Natural killer cell treated with Interleukin-12 subunit alpha and Interleukin-12 subunit beta and Interleukin-15 and Interleukin-18, amount 100 ng/mL, for 72 hours (primary cell): ENCODE measurements around the gene AGFG2. TPM values are rescaled to one million over a fixed set of nuclear protein-coding genes. Genes with fewer than 3 reads are reported as not detected.

Experiments used
- ATAC-seq, 2 donors: fragments of 150-1000 bp; cut with Tn5 transposase in 1 of 2; sonication (Bioruptor Pico), chemical (Tn5 transposase) in 1 of 2; 2 replicates each; pipeline ENCODE4 v1.10.0; 2021
- DNase-seq: peaks from one replicate; pipeline ENCODE4 v3.0.0; 2022; ENCODE audit warnings: low spot score
- H3K27ac Mint-ChIP-seq, 2 donors: 1 replicate in 1 of 2; 2 replicates in 1 of 2; pipeline ENCODE4 v1.8.0; 2022; ENCODE audit warnings: mixed read lengths in 2 of 2, mild to moderate bottlenecking in 1 of 2, moderate library complexity in 1 of 2
- H3K27me3 Mint-ChIP-seq, 2 donors: 1 replicate in 1 of 2; 2 replicates in 1 of 2; pipeline ENCODE4 v1.8.0; 2022; ENCODE audit warnings: mixed read lengths in 2 of 2
- H3K36me3 Mint-ChIP-seq: one replicate; pipeline ENCODE4 v1.8.0; 2022; ENCODE audit warnings: mixed read lengths
- H3K4me1 Mint-ChIP-seq, 2 donors: 1 replicate in 1 of 2; 2 replicates in 1 of 2; pipeline ENCODE4 v1.8.0; 2022; ENCODE audit warnings: low read depth in 2 of 2, mixed read lengths in 2 of 2, mild to moderate bottlenecking in 1 of 2
- H3K4me3 Mint-ChIP-seq: one replicate; pipeline ENCODE4 v1.8.0; 2022; ENCODE audit warnings: mixed read lengths
- H3K9me3 Mint-ChIP-seq: 2 replicates; pipeline ENCODE4 v1.8.0; 2022; ENCODE audit warnings: mixed read lengths
- total RNA-seq, 2 donors: library from RNA; stranded (reverse); gene quantifications; one replicate each; pipeline ENCODE4 v1.2.3, GENCODE V29; 2022

The AGFG2 gene
- total RNA-seq, 2 donors from 2014 or later, result 45.2 to 49.4 TPM

DNA sequence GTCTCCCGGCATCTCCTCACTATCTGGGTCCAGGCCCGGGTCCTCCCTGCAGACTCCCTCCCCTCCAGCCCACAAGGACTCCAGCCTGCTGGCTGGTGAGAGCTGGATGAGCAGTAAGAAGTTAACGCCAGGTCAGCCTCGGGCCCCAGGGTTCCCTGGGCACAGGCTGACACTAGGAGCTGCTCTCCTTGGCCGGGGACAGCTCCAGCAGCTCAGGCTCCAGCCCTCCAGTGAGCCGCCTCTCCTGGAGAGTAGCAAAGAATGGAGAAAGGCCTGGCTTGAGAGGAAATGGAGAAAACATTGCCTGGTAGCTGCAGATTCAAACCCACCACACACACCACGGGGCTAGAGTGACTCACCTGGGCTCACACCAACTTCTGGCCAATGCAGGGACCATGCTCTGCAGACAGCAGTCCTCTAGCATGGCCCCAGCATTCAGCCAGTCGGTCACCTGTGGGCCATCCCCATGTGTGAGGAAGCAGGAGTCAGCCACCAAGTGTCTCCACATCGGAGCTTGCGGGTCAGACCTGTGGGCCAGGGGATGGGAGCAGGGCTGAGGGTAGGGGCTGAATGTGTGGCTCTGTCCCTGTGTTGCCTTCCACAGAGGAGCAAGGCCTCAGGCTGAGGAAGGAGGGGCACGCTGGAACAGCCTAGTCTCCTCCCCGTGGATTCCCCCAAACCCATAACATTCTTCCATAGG, 28.2 kb downstream of the AGFG2 start:
- ATAC-seq (peak in 1 of 2 donors; percentile 3), DNase-seq (peak; percentile 28)
- Mint-ChIP-seq H3K4me3 (no peak overlapping the region), H3K36me3 (no peaks in the 10 kb centered on the region), H3K9me3 (no peaks in the 10 kb centered on the region), H3K27ac (no peak overlapping the region), H3K27me3 (no peaks in the 10 kb centered on the region), H3K4me1 (peaks cover 16 to 17% of the 10 kb centered on the region in 2 donors)

DNA sequence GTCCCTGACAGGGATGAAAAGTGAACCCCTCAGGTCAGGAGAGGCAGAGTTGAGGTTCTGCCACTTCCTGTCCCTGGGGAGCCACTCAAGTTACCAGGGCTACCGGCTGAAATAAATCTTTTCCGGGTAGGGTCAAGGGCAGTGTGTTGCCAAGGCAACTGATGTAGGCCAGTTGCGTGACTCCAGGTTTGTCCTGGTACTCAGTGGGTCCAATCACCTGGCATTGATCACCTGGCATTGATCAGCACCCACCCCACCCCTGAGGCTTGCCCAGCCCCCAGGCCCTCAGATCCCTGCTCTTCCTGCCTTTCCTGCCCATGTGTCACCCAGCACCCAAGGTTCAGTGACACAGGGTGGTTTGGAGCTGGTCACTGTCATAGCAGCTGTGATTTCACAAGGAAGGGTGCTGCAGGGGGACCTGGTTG, 28.8 kb downstream of the AGFG2 start:
- no peaks in the 10 kb centered on the region for H3K27me3 Mint-ChIP-seq
- no peak overlapping the region for H3K4me3 Mint-ChIP-seq
- DNase-seq (peak; percentile 50), ATAC-seq (no peak)
- no peak overlapping the region for H3K27ac Mint-ChIP-seq
- peaks cover 16 to 17% of the 10 kb centered on the region in 2 donors for H3K4me1 Mint-ChIP-seq
- H3K36me3 Mint-ChIP-seq, result no peaks in the 10 kb centered on the region
- H3K9me3 Mint-ChIP-seq, result no peaks in the 10 kb centered on the region

DNA sequence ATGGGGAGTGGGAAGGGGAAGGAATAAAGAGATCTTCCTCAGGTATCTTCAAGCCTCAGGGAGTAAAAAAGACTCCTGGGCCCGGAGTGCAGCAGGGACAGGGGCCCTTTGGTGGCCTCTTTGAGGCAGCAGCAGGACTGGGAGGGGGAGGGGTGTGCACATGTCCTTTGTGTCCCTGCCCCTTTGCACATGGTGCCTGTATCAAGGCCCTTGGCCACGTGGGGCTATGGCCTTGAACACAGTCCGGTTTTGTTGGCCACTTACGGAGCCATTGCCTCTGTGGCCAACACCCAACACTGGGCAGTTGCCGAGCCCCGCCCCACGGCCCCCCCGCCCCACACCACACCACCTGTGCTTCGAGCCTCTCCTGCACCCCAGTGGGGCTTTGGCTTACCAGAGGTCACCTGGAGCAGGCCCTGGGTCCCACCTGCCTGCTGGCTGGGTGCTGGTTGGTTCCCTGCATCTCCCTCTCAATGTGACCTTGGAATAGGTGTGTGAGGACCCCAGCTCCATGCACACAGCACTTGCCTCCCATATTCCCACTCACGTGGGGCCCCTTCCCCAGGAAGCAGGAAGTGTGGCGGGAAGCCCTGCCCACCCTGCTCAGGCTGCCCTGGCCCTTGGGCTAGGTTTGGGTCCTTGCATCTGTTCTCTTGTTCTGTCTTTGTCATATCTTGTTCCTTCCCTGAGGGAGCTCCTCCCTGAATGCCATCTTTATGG, 29.3 kb downstream of the AGFG2 start:
- Mint-ChIP-seq H3K36me3 (no peaks in the 10 kb centered on the region), H3K4me1 (peaks cover 16 to 17% of the 10 kb centered on the region in 2 donors), H3K27ac (peak overlapping the region; percentile 36 to 56), H3K27me3 (no peaks in the 10 kb centered on the region), H3K9me3 (no peaks in the 10 kb centered on the region), H3K4me3 (no peak overlapping the region)
- ATAC-seq, result no peak
- DNase-seq, result peak; percentile 53

DNA sequence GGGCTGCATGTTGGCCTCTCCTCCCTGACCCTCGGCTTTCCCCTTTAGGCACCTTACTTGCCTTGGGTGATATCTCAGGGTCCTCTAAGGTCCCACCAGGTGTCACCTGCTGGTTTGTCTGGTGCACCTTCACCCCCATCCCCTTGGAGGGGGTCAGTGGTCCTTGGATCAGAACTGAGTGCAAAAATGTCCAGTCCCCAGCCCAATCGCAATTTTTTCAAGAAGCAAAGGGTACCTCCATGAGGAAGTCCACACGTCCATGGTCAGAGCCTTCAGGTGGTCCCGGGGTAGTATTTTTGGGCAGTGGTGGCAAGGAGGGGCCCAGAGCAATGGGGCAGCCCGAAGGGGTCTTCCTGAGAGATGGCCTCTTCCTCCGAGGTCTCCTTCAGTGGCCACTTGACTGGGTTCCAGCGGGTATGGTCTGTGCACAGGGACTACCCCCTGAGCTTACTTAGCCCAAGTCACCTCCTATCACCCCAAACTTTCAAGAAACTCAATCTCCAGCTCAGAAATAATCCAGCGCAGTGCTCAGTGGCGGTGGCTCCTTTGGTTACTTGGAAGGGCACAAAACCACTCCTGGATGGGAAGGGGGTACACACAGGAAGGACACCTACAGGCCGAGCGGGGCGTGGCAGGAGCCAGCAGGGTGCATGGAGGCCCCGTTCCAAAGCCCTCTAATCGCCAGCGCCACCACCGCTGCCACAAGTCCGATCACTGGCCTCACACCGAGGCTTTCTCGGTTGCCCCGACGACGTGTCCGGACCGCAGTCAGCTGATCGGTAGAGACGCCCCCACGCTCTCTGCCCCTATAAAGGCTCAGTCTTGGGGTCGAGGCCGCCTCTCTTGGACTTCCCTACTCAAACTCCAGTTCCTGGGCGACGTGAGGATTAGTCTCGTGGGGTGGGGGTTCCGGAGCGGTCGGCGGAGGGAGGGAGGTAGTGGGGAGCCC, 30.2 kb downstream of the AGFG2 start:
- Mint-ChIP-seq H3K4me1 (peaks cover 11 to 12% of the 10 kb centered on the region in 2 donors), H3K4me3 (peak overlapping the region; percentile 22), H3K9me3 (no peaks in the 10 kb centered on the region), H3K27me3 (no peaks in the 10 kb centered on the region), H3K36me3 (no peaks in the 10 kb centered on the region), H3K27ac (peak overlapping the region; percentile 36 to 56)
- ATAC-seq (peak; percentile 34 to 52), DNase-seq (peak; percentile 71)

DNA sequence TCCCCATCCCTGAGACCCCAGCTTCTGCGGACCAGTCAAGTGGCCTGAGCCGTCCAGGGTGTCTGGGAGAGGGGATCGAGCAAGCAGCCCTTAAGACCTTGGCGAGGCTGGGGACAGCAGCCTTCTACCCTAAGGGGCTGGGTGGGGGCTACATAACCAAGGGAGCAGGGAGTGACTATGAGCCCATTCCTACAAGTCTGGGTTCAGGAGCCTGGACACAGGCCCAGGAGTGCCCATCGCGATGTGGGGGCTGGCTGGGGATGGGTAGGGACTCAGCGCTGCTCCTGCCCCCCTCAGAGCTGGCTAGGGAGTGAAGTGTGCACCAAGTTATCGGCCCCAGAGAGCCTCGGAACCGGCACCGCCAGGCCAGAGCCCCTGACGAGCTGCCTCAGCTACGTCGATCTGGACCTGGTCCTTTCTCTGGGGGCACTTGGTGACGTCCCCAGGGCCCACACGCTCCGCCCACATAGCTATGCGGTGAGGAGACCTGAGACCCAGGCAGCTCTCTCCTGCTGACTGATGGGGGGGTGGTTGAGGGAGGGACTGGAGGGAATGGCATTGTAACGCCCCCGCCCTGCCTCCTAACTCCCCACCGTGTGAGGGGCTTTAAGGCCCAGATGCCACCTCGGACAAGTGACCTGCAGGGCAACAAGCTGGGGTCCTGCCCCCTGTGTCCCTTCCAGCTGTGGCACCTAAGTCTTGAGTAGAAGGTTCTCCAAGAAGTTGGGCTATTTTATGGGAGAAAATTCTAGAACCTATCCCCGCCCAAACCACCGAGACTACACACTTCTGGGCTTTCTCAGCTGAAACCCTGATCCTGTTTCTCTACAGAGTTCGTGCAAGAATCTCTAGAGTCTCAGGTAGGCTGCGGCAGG, 32.2 kb downstream of the AGFG2 start:
- peaks cover 11 to 12% of the 10 kb centered on the region in 2 donors for H3K4me1 Mint-ChIP-seq
- ATAC-seq (no peak), DNase-seq (peak; percentile 59)
- no peak overlapping the region for H3K27ac Mint-ChIP-seq
- H3K36me3 Mint-ChIP-seq, result no peaks in the 10 kb centered on the region
- H3K9me3 Mint-ChIP-seq, result no peaks in the 10 kb centered on the region
- H3K4me3 Mint-ChIP-seq, result no peak overlapping the region
- H3K27me3 Mint-ChIP-seq, result no peaks in the 10 kb centered on the region

DNA sequence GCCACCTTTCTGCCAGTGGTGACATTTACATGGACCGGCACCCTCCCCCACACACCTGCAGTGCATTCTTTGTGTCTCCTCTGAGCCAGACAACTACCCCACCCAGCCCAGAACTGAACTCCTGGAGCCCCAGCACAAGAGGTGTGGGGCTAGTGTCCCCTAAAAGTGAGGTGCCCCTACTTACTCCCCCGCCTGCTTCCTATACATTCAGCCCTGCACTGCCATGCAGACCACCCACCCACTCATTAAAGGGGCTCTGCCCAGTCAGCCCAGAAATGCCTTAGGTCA, 32.8 kb downstream of the AGFG2 start:
- Mint-ChIP-seq H3K27ac (no peak overlapping the region), H3K4me3 (no peak overlapping the region), H3K4me1 (peaks cover 11 to 12% of the 10 kb centered on the region in 2 donors)

DNA sequence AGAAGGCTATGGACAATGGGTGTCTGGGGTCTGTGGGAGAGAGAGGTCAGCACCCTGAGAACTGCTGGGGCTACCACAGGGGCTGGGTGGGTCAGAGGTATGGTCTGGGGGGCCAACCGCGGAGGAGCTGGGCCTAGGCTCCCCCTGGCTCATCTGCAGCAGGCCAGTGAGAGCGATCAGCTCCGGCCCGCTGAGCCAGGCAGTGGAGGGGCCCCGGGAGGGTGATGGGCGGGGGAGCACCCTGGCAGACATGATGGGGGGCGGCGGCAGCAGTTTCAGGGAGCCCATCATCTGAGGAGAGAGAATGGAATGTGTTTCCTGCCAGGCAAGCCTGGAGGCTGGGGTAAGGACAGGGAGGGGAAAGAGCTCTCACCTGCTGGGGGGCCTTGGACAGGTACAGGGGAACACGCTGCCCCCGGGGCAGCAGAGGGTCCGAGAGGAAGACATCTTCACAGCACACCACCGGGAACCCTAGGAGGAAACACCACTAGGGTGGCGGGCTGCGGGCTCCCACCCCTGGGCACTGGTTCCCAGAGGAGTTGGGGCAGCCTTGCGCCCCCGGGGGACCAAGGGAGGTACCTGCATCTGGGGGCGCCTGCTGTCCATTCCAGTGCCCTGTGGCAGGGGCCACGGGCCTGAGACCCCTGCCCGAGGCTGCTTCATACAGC, 33.4 kb downstream of the AGFG2 start:
- ATAC-seq, result no peak
- H3K4me3 Mint-ChIP-seq, result no peak overlapping the region

More for the DNA sequence above, 32.8 kb downstream of the AGFG2 start:
- ATAC-seq (no peak), DNase-seq (no peak)
- Mint-ChIP-seq H3K9me3 (no peaks in the 10 kb centered on the region), H3K36me3 (no peaks in the 10 kb centered on the region), H3K27me3 (no peaks in the 10 kb centered on the region)

DNA sequence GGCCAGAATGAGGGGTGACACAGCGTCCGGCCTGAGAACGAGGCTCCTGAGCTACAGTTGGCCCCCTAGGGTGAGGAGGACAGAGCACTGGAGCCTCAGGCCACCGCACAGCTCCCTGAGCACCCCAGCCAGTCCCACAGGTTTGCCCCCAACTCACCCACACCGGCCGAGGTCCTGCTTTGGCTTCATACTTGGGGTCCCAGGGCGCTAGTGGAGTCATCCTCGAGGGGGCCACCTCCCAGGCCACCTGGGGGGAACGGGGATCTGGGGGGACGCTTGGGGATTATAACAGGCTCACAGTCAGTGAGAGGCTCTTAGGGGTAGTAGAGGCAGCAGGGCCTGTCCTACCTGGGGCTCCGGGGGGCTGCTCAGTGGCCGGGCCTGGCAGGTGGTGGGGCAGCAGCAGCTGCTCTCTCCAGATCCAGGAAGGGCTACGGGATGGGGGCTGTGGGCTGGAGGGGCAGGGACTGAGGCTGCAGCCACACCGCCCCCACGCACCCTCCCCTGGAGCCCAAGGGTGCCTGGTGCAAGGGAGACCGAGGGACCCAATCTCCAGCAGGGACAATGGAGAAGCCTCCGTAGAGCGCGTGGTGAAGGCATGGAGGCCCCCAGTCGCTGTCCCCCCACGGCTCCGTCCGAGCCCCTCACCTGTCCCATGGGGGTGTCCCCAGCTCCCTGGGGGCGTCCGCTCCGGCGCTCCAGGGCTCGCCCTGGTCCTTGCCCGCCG, 34.1 kb downstream of the AGFG2 start:
- no peak overlapping the region for H3K27ac Mint-ChIP-seq
- ATAC-seq, result no peak

More for the DNA sequence above, 33.4 kb downstream of the AGFG2 start:
- H3K36me3 Mint-ChIP-seq, result no peaks in the 10 kb centered on the region
- no peaks in the 10 kb centered on the region for H3K27me3 Mint-ChIP-seq
- H3K4me1 Mint-ChIP-seq, result peaks cover 11 to 12% of the 10 kb centered on the region in 2 donors
- DNase-seq, result peak; percentile 51
- H3K9me3 Mint-ChIP-seq, result no peaks in the 10 kb centered on the region
- H3K27ac Mint-ChIP-seq, result no peak overlapping the region

DNA sequence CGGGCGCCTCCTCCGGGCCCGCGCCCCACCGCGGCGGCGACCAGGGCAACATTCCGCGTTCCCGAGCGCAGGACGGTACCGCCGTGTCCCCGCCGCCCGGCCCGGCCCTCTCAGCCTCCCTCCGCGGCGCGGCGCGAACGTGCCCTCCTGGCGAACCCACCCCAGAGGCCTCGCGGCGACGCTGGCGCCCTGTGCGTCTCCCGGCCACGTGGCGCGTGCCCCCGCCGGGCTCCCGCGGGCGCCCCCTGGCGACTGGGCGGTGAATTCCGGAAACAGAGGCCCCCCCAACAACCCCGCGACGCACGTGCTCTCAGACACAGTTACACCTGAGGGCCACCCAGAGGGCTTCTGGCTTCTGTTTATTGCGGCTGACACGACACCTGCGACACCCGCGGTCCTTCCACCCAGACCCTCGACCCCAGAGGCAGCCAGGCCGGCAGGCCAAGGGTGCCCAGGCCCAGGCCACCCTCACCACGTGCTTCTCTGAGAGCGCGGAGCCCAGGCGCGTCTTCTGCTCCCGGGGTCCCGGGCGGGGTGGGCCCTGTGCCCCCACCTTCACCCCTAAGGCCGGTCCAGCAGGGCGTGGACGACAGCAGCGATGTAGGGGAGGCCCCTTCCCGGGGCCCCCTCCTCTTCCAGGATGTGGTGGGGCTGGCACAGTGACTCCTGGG, 34.8 kb downstream of the AGFG2 start, which contains the start of gene SAP25:
Gene SAP25 (minus strand): TSS at position 210 of the 671 bp plus-strand sequence. CDS start 158 bp downstream, at position 52.
- Mint-ChIP-seq H3K4me3 (no peak within 1 kb of the TSS), H3K9me3 (no peaks in the 10 kb centered on the region), H3K27ac (no peak within 1 kb of the TSS), H3K4me1 (peaks cover 4 to 7% of the 10 kb centered on the region in 2 donors), H3K36me3 (no peaks in the 10 kb centered on the region), H3K27me3 (no peaks in the 10 kb centered on the region)
- peak; percentile 60 for DNase-seq
- ATAC-seq, result no peak

More for the DNA sequence above, 34.1 kb downstream of the AGFG2 start:
- Mint-ChIP-seq H3K27me3 (no peaks in the 10 kb centered on the region), H3K4me1 (peaks cover 8 to 12% of the 10 kb centered on the region in 2 donors), H3K4me3 (no peak overlapping the region), H3K9me3 (no peaks in the 10 kb centered on the region), H3K36me3 (no peaks in the 10 kb centered on the region)
- DNase-seq, result peak; percentile 59

DNA sequence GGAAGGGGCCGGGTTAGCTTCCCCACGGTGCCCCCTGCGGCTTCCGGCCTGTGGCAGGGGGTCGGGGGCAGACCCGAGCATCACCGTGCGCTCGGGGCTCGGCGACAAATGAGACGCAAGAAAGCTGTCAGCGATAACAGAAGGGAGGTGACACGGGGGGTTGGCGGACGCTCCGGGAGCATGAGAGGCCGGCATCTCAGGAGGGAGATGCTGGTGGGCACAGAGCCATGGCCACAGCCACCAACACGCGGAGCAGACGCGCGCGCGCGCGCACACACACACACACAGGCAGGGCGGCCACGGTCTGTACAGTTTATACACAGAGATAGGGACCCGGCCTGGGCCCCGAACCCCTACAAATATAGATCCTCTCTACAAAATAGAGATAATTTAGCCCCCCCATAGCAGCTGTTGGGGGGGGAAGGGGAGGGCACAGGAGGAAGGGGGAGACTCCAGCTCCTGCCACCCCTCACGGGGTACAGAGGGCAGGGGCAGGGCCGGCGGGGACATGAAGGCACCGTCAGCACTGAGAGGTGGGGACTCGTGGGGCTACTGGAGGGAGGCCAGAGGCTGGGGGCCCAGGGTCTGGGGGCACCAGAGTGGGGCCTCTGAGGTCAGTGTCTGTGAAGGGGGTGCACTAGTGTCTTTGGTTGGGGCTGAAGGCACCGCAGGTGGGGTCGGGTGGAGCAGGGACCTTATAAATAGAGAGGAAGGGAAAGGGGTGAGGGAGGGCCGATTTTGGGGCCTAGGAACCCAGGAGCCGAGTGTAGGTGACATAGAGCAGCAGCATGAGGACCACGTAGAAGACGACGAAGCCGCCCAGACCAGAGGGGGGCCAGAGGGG, 35.6 kb downstream of the AGFG2 start:
- Mint-ChIP-seq H3K27me3 (no peaks in the 10 kb centered on the region), H3K9me3 (no peaks in the 10 kb centered on the region), H3K4me3 (no peak overlapping the region), H3K27ac (no peak overlapping the region), H3K4me1 (no peaks in the 10 kb centered on the region), H3K36me3 (no peaks in the 10 kb centered on the region)
- ATAC-seq, result no peak
- peak; percentile 56 for DNase-seq

DNA sequence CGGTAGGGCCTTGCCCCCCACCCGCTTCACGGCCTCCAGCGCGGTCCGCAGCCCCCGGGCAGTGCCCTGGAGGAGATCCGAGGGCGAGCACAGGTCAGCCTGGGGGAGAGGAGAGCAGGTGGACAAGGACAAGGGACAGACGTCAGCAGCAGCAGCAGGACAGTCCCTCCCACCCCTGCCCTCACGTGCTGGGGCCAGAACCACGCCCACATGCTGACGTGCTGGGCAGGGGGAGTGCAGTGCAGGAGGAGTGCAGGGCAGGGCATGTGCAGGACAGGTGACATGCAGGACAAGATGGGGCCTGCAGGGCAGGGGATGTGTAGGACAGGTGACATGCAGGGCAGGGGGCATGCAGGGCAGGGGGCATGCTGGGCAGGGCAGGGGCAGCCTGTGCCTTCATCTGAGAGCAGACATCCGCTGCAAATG, 36.2 kb downstream of the AGFG2 start:
- H3K4me1 Mint-ChIP-seq, result no peaks in the 10 kb centered on the region
- H3K9me3 Mint-ChIP-seq, result no peaks in the 10 kb centered on the region
- no peak overlapping the region for H3K4me3 Mint-ChIP-seq
- no peak overlapping the region for H3K27ac Mint-ChIP-seq
- H3K36me3 Mint-ChIP-seq, result no peaks in the 10 kb centered on the region
- DNase-seq (peak; percentile 57), ATAC-seq (no peak)
- H3K27me3 Mint-ChIP-seq, result no peaks in the 10 kb centered on the region
